ENCODE data around the gene EPHB3.

Gene EPHB3

GRCh38 chr3:184543843-184544512 is 17.6 kb upstream of the EPHB3 start:
- DNase-seq (ENCODE audit: low spot score) = peak; percentile 84

- no peak for DNase-seq (ENCODE audit: low spot score)
Observed at GRCh38 chr3:184544513-184544861, 17.1 kb upstream of the EPHB3 start.

DNA sequence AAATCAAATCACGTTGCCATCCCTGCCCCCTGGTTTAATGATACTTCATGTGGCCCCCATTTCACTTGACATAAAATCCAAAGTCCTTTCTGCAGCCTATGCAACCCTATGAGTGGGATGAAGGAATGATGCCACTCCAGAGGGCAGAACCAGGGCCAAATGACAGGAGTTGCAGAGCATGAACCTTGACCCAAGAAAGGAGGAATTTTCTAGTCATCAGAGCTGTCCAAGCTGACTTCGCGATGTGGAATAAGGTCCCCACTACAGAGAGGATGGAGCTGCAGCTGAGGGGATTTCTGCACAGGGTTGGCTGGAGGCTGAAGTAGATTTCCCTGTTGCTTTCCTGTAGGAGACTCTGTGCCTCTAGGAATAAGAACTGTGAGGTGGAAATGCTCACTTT is 15.8 kb upstream of the EPHB3 start:
- DNase-seq (ENCODE audit: low spot score) = no peak

DNA sequence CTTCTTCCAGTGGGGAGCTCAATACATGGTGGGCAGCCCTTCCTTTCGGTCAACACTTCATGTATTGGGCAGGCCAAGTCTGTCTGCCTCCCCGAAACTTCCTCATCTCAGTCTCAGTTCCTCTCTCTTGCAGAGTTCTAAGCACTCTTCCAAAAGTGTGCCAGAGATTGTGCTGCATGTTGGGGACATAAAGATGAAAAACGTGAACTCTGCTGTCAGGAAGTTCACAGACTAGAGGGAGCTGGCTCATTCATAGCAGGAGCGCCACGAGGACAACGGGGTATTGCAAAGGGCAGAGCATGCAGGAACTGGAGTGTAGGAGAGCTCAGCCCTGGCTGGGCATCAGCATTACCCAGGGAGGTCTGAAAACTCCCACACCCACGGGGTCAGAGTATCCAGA is 15.3 kb upstream of the EPHB3 start:
- no peak for DNase-seq (ENCODE audit: low spot score)

- DNase-seq (ENCODE audit: low spot score) = no peak
Observed at GRCh38 chr3:184549796-184550577, 11.6 kb upstream of the EPHB3 start.

DNA sequence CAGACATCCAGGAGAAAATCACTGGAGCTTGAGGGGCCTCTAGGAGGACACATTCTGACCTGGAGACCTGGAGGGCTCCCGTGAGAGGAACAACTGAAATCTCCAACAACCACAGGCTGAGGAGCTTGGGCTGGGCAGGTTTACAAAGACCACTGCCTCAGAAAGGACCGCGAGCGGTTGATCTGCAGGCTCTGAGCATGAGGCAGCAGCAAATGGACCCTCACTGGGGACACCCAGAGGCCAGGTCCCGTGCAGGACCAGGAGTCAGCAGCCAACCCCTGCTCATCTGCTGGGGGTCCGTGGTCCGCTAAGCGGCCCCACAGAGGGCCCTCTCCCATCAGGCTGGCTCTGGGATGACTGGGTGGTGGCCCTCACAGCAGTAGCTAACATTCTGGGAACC is 10.5 kb upstream of the EPHB3 start:
- DNase-seq (ENCODE audit: low spot score) = no peak

GRCh38 chr3:184551614-184552256 is 9.8 kb upstream of the EPHB3 start:
- DNase-seq (ENCODE audit: low spot score) = no peak

- no peak for DNase-seq (ENCODE audit: low spot score)
Observed at GRCh38 chr3:184552296-184552695, 9.3 kb upstream of the EPHB3 start.

- DNase-seq (ENCODE audit: low spot score) = no peak
Observed at GRCh38 chr3:184552863-184553262, 8.7 kb upstream of the EPHB3 start.

DNA sequence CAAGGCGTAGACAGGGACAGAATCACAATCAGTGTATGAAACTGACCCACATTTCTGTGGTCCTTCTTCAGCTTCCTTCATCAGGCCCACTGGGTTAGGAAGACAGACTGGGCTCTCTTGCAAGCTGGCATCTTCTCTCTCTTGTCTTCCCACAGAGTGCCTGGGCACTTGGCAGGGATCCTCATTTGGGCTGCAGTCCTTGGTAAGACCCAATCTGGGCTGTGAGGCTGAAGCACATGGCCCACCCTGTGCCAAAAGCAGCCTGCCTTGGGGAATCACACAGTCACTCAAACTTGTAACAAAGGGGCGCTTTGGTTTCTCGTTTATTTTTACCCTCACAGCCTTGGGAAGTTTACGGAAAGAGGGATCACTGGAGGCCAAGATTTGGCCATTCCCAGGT is 8.2 kb upstream of the EPHB3 start:
- no peak for DNase-seq (ENCODE audit: low spot score)

- no peak for DNase-seq (ENCODE audit: low spot score)
Observed at GRCh38 chr3:184554461-184554860, 7.1 kb upstream of the EPHB3 start.

GRCh38 chr3:184556582-184557347 is 4.8 kb upstream of the EPHB3 start:
- DNase-seq (ENCODE audit: low spot score) = no peak

GRCh38 chr3:184557348-184557950 is 4.1 kb upstream of the EPHB3 start:
- DNase-seq (ENCODE audit: low spot score) = no peak

DNA sequence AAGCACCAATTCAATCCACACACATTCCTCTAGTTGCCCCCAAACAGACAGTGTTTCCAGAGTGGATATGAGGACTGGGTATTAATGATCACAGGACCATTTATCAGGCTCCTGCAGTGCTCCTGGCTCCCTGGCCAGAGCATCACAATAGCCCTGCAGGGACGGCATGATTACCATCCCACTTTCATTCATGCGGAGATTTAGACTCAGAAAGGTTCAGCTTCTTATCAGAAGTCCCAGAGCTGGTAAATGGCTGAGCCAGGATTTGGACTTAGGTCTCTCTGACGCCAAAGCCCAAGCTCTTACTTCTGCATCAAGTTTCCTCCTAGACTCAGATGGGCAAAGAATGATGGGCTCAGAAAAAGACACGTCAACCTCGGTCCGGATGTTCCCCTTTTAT is 2.9 kb upstream of the EPHB3 start:
- no peak for DNase-seq (ENCODE audit: low spot score)

DNA sequence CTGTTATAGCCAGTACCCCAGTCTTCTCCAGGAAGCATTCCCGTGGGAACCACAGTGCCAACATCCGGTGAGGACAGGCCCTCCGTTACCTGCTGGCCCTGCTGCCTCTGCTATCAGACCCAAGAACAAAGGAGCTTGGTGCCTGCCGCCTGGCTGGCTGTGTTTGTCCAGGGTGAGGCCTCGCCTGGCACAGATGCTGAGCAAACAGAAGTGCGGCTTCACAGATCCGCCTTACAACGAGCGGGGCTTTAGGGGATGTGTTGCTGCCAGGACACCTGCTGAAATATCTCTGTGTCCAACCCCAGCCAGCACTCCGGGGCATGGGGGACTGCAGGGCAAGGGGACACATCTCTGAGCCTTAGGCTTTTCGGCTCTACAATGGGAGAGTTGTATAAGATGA is 2.2 kb upstream of the EPHB3 start:
- DNase-seq (ENCODE audit: low spot score) = no peak

- no peak for DNase-seq (ENCODE audit: low spot score)
Observed at GRCh38 chr3:184560531-184560930, 1.1 kb upstream of the EPHB3 start.

DNA sequence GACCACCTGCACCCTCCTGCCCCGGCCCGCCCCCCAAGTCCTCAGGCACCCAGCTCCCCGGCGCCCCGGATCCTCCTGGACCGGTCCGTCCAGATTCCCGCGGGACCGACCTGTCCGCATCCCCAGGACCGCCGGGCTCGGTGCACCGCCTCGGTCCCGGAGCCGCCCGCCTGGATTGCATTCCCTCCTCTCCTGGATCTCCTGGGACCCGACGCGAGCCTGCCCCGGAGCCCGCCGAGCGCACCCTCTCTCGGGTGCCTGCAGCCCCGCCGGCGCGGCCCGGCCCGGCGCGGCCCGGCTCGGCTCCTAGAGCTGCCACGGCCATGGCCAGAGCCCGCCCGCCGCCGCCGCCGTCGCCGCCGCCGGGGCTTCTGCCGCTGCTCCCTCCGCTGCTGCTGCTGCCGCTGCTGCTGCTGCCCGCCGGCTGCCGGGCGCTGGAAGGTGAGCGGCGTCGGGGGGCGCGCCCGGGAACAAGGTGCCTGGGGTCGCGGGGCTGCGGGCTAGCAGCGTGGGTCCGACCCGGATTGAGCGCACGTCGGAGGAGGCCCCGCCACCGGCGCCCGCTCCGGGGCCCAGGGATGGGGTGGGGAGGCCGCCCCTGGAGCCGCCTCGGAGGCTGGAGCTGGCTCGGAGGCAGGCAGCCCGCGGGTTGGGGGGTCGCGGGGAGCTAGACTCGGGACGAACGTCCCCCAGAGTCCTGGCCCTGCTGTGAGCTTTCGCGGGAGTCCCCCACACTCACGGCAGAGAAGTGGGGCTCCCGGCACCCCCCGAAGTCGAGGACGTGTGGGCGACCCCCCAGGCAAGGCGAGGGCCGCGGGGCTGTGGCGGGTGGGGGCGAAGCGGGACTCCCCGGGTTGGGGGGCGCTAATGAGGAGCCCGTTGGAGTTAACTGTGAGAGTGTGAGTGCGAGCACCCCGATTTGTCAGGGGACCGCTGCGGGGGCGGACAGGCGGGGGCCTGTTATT is 610 bp downstream of the EPHB3 start:
- DNase-seq (ENCODE audit: low spot score) = peak; percentile 72

DNA sequence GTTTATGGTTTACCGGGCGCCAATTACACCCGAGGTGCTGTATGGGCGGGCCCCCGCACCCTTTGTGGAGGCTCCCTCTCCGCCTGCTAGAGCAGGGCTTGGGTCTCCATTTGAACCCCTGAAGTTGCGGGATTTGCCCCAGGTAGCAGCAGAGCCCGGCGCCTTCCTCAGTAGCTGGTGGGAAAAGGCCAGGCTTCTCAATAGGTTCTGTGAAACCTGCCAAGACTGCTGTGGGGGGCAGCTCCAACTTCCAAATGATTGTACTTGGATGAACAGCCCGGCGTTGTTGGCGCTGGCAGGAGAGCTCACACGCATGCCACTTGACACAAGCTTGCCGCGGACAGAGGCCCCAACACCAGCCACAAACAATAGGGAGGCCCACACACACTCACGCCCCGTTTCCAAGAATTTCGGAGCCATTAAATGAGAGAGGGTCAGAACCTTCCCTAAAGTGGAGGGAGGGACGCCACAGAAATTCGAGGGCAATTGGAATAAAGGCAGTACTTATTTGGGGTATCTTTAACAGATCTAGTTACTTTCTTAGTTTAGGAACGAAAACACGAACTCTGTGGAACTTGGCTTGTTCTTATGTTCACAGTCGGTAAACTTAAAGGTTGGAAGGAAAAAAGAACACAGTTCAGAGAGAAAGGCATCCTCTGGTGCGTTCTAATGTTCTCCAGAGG is 1.4 kb downstream of the EPHB3 start:
- DNase-seq (ENCODE audit: low spot score) = no peak

- DNase-seq (ENCODE audit: low spot score) = no peak
Observed at GRCh38 chr3:184563561-184563925, 2.0 kb downstream of the EPHB3 start.

DNA sequence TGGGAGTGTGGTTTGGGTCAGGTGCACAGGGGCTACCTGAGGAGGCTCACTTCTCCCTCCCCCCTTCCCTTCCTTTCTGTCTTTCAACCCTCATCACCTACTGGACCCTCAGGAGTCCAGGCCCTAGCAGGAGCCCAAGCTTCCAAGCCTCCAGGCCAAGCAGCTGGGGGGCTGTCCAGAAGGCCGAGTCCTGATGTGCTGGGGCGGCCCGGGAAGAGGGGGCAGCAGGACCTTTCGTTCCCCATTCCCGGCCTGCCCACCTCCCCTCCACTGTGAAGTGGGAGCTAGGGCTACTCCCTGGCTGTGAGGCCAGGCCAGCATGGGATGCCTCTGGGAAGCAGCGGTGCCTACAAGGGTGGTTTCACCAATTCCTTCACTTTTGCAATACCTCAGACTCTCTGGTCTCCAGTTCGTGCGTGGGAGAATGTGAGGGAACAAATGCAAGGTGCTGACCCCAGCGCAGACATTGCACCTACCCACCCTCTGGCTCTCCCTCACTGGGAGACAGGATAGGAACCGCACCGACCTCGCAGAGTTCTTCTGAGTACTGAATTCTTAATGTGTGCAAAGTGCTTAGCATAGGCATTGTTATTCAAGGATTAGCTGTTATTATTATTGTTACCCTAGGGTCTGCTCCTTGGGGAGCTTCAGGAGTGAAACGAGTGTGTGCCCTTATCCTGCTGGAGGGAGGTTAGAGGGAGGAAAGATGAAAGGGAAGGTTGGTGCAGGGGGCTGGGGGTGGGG is 2.5 kb downstream of the EPHB3 start:
- DNase-seq (ENCODE audit: low spot score) = no peak
